Right renal cortex interstitium (tissue), 3 donors: ENCODE measurements around the gene CYSLTR2. TPM values are rescaled to one million over a fixed set of nuclear protein-coding genes. Genes with fewer than 3 reads are reported as not detected.
"Not testable (repeated sequence)": the region's sequence is repeated elsewhere in the genome, so short reads cannot be mapped to it uniquely, and the experiment has no call there.

Experiments used
- DNase-seq, 3 donors: peaks; one replicate each; pipeline ENCODE4 v3.0.0-alpha.2; 2013; ENCODE audit warnings: low read depth in 3 of 3, low spot score in 2 of 3
- polyA plus RNA-seq, 3 donors: library from polyadenylated mRNA; unstranded; fragments of 120-200 nt; gene quantifications; one replicate each; pipeline ENCODE4 v1.2.1, GENCODE V29; 2013; ENCODE audit not compliant: insufficient read length in 3 of 3

Gene CYSLTR2
- polyA plus RNA-seq, 3 donors = 0.29 to 0.50 (median 0.34) TPM

- DNase-seq = no peak
Observed at GRCh38 chr13:48644141-48644540, 9.6 kb upstream of the CYSLTR2 start.

GRCh38 chr13:48644951-48645350 lies 8.8 kb upstream of the CYSLTR2 start:
- no peak for DNase-seq

- no peak for DNase-seq
Observed at GRCh38 chr13:48645845-48646244, 7.9 kb upstream of the CYSLTR2 start.

GRCh38 chr13:48646791-48647190 lies 6.9 kb upstream of the CYSLTR2 start:
- DNase-seq = no peak

GRCh38 chr13:48647625-48648024 lies 6.1 kb upstream of the CYSLTR2 start:
- DNase-seq = no peak

- no peak for DNase-seq
Observed at GRCh38 chr13:48648446-48648845, 5.3 kb upstream of the CYSLTR2 start.

GRCh38 chr13:48652851-48653471 lies 768 bp upstream of the CYSLTR2 start:
- DNase-seq = no peak

- DNase-seq = no peak
Observed at GRCh38 chr13:48654511-48654910, 782 bp downstream of the CYSLTR2 start.

GRCh38 chr13:48655291-48655690 lies 1.6 kb downstream of the CYSLTR2 start:
- DNase-seq = no peak

- no peak for DNase-seq
Observed at GRCh38 chr13:48656608-48657007, 2.9 kb downstream of the CYSLTR2 start.

GRCh38 chr13:48660361-48661076 lies 6.8 kb downstream of the CYSLTR2 start:
- no peak for DNase-seq

GRCh38 chr13:48661107-48661506 lies 7.4 kb downstream of the CYSLTR2 start:
- no peak for DNase-seq

GRCh38 chr13:48662226-48662625 lies 8.5 kb downstream of the CYSLTR2 start:
- DNase-seq = no peak

GRCh38 chr13:48667136-48667535 lies 13.4 kb downstream of the CYSLTR2 start:
- no peak for DNase-seq

GRCh38 chr13:48671421-48671820 lies 17.7 kb downstream of the CYSLTR2 start:
- not testable (repeated sequence) for DNase-seq

GRCh38 chr13:48675247-48675646 lies 21.5 kb downstream of the CYSLTR2 start:
- no peak for DNase-seq

- DNase-seq = no peak
Observed at GRCh38 chr13:48678316-48678715, 24.6 kb downstream of the CYSLTR2 start.

- no peak for DNase-seq
Observed at GRCh38 chr13:48679941-48680680, 26.4 kb downstream of the CYSLTR2 start.

- DNase-seq = no peak
Observed at GRCh38 chr13:48680756-48681392, 27.1 kb downstream of the CYSLTR2 start.

- DNase-seq = no peak
Observed at GRCh38 chr13:48681905-48682304, 28.2 kb downstream of the CYSLTR2 start.

GRCh38 chr13:48682436-48682835 lies 28.7 kb downstream of the CYSLTR2 start:
- DNase-seq = no peak
